CD4-positive, alpha-beta memory T cell (primary cell): ENCODE data around the gene INPP5B. TPM values are rescaled to one million over a fixed set of nuclear protein-coding genes. Genes with fewer than 3 reads are reported as not detected.
A peak's percentile ranks its signal among the peaks of the same experiment; 100 is the strongest.

Source experiments
- CTCF ChIA-PET: fragments of 350-600 bp; sonication (Branson Sonifier 250); formaldehyde crosslinking; loops from one replicate; lab custom pipeline; 2021; ENCODE audit warnings: inconsistent platforms; ENCODE audit not compliant: partially characterized antibody; lab: Charles Lee
- POLR2A ChIA-PET: fragments of 350-600 bp; sonication (Branson Sonifier 250); formaldehyde crosslinking; loops from one replicate; lab custom pipeline; 2021; ENCODE audit not compliant: partially characterized antibody; lab: Charles Lee
- DNase-seq, 5 donors: peaks; one replicate each; pipeline versions ENCODE4 v3.0.0 to v3.0.0-alpha.2; 2020 to 2022; ENCODE audit warnings: mixed read lengths in 1 of 5
- H3K27ac ChIP-seq: one replicate; pipeline ENCODE4 v1.7.0; 2013; ENCODE audit warnings: low read depth, low read length
- H3K27me3 ChIP-seq: 2 replicates; pipeline ENCODE4 v1.7.0; 2013; ENCODE audit warnings: mild to moderate bottlenecking, low read length, moderate library complexity; ENCODE audit not compliant: insufficient read depth
- H3K36me3 ChIP-seq: 2 replicates; pipeline ENCODE4 v1.7.0; 2013; ENCODE audit warnings: mild to moderate bottlenecking, low read length, moderate library complexity; ENCODE audit not compliant: insufficient read depth
- H3K4me1 ChIP-seq: 2 replicates; pipeline ENCODE4 v1.7.0; 2013; ENCODE audit warnings: mild to moderate bottlenecking, low read length, moderate library complexity; ENCODE audit not compliant: insufficient read depth
- H3K4me3 ChIP-seq, 2 donors: one replicate each; pipeline ENCODE4 v1.7.0; 2013; ENCODE audit warnings: low read length in 2 of 2, mild to moderate bottlenecking in 1 of 2
- H3K9me3 ChIP-seq, 2 donors: one replicate each; pipeline ENCODE4 v1.7.0; 2013; ENCODE audit warnings: low read length in 2 of 2, control low read depth in 1 of 2; ENCODE audit not compliant: control insufficient read depth in 1 of 2
- H3K27ac Mint-ChIP-seq, 7 donors: one replicate each; pipeline ENCODE4 v1.8.0; 2020 to 2021; ENCODE audit warnings: mixed read lengths in 7 of 7, mild to moderate bottlenecking in 6 of 7, inconsistent platforms in 3 of 7, moderate library complexity in 3 of 7
- H3K27me3 Mint-ChIP-seq, 2 donors: one replicate each; pipeline ENCODE4 v1.8.0; 2020 to 2021; ENCODE audit warnings: mixed read lengths in 2 of 2
- H3K36me3 Mint-ChIP-seq, 2 donors: one replicate each; pipeline ENCODE4 v1.8.0; 2020 to 2021; ENCODE audit warnings: mixed read lengths in 2 of 2, inconsistent platforms in 1 of 2, mild to moderate bottlenecking in 1 of 2
- H3K4me1 Mint-ChIP-seq, 4 donors: one replicate each; pipeline ENCODE4 v1.8.0; 2020 to 2021; ENCODE audit warnings: mixed read lengths in 4 of 4, mild to moderate bottlenecking in 1 of 4
- H3K4me3 Mint-ChIP-seq, 8 donors: one replicate each; pipeline ENCODE4 v1.8.0; 2020 to 2021; ENCODE audit warnings: mixed read lengths in 8 of 8, mild to moderate bottlenecking in 7 of 8, moderate library complexity in 6 of 8, inconsistent platforms in 3 of 8
- H3K9me3 Mint-ChIP-seq, 8 donors: one replicate each; pipeline ENCODE4 v1.8.0; 2020 to 2021; ENCODE audit warnings: mixed read lengths in 8 of 8, mild to moderate bottlenecking in 5 of 8, inconsistent platforms in 3 of 8, moderate library complexity in 1 of 8
- intact Hi-C: fragments of 100-400 bp; cut with micrococcal nuclease; formaldehyde crosslinking; loops from one replicate; pipeline ENCODE4 v1.15.1; 2023
- polyA plus RNA-seq, 2 donors: library from polyadenylated mRNA; unstranded; fragments of 300-500 nt; fragmentation: Illumina TruSeq; gene quantifications; one replicate each; pipeline ENCODE4 v1.2.3, GENCODE V29; 2021
- total RNA-seq, 2 experiments: library from RNA; stranded (reverse); gene quantifications; one replicate each; pipeline ENCODE4 v1.2.3, GENCODE V29; 2021

The INPP5B gene
- total and polyA plus RNA-seq, 4 experiments from 2014 or later = 8.9 to 35.7 (median 26.2) TPM

DNA sequence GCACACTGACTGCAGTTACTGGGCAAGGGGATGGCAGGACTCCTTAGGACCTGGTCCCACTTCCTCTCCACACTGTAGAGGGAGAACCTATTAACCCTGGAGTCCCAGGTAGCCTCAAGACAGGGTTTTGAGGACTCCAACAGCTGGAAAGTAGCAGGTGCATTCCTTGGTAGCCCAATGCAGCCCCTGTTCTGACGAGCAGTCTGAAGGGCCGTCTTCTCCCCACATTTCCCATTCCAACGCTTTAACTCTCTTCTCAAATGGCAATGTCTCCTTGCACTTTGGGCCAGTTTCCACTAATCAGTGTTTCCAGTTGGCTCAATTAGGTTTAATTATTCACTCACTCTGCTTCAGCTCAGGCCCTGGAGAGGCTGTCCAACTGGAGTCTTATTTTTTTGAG is 8.8 kb upstream of the INPP5B start:
- Histone ChIP-seq H3K4me1 (no peaks in the 10 kb centered on the region), H3K4me3 (no peak overlapping the region), H3K36me3 (peaks cover 33% of the 10 kb centered on the region), H3K9me3 (no peaks in the 10 kb centered on the region), H3K27me3 (no peaks in the 10 kb centered on the region), H3K27ac (no peak overlapping the region)
- Mint-ChIP-seq H3K36me3 (peaks cover 26 to 32% of the 10 kb centered on the region in 2 donors), H3K27me3 (no peaks in the 10 kb centered on the region), H3K4me3 (no peak overlapping the region), H3K4me1 (peaks cover 0 to 1% (median 0%) of the 10 kb centered on the region in 4 donors), H3K9me3 (no peaks in the 10 kb centered on the region), H3K27ac (no peak overlapping the region)
- intact Hi-C loops = no loop called here
- ChIA-PET POLR2A (no interaction called here), CTCF (no interaction called here)
- DNase-seq = no peak

DNA sequence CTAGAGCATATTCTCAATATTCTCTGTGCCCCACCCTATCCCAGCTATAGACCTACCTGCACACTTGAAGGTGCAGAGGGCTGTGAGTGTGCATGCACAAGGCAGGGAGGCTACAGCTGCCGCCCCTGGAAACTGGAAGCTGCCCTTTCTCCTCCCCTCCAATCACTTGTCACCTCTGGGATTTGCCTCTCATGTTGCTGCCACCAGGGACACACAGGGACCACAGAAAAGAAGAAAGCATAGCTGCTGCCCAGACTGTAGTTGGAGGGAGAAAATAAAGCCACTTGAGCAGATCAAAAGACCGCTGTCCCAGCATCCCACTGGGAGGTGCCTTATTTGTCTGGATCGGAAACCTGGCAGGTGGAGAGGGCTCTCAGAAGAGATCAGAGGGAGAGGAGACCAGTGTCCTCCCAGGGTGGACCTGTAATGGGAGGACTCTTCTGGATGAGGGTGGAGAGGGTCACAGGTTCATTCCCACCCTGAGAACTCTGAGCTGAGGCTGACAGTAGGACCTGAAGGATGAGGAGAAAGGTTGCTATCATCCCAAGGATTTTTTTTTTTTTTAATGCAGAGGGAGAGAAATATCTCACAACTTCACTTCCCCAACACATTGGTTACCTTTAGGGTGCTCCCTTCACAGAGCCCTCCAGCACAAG is 7.6 kb upstream of the INPP5B start:
- no peaks in the 10 kb centered on the region for H3K9me3 ChIP-seq
- Mint-ChIP-seq H3K27ac (peak overlapping the region in 2 of 7 donors; percentile 41 to 42), H3K27me3 (no peaks in the 10 kb centered on the region), H3K4me1 (peaks cover 0 to 1% (median 0%) of the 10 kb centered on the region in 4 donors), H3K4me3 (no peak overlapping the region), H3K9me3 (no peaks in the 10 kb centered on the region), H3K36me3 (peaks cover 19 to 22% of the 10 kb centered on the region in 2 donors)
- no peak overlapping the region for H3K27ac ChIP-seq
- H3K27me3 ChIP-seq = no peaks in the 10 kb centered on the region
- no peak overlapping the region for H3K4me3 ChIP-seq
- ChIA-PET CTCF (no interaction called here), POLR2A (no interaction called here)
- peaks cover 24% of the 10 kb centered on the region for H3K36me3 ChIP-seq
- no peaks in the 10 kb centered on the region for H3K4me1 ChIP-seq
- intact Hi-C loops = no loop called here
- DNase-seq = no peak

DNA sequence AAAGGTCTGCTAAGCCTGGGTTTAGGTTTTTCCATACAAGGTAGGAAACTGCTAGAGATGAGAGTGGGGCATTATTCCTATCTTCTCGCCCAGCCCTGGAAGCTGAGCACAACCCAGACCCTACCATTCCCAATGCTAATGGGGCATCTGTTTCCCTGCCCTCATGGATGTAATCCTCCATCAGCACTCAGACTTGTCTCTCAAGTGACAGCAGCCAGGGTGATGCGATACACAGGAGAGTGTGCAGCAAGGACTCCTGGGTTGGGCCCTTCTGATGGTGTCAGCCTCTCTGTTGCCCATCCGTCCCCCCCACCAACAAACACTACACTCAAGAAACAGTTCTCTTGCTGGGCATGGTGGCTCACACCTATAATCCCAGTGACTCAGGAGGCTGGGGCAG is 5.9 kb upstream of the INPP5B start:
- Histone ChIP-seq H3K4me3 (no peak overlapping the region), H3K27ac (no peak overlapping the region), H3K4me1 (no peaks in the 10 kb centered on the region), H3K27me3 (no peaks in the 10 kb centered on the region), H3K36me3 (peaks cover 7% of the 10 kb centered on the region), H3K9me3 (no peaks in the 10 kb centered on the region)
- no peaks in the 10 kb centered on the region for H3K27me3 Mint-ChIP-seq
- no peak overlapping the region for H3K27ac Mint-ChIP-seq
- DNase-seq = no peak
- POLR2A ChIA-PET = no interaction called here
- CTCF ChIA-PET = no interaction called here
- intact Hi-C loops = no loop called here
- no peaks in the 10 kb centered on the region for H3K9me3 Mint-ChIP-seq
- H3K36me3 Mint-ChIP-seq = peaks cover 7 to 11% of the 10 kb centered on the region in 2 donors
- no peak overlapping the region for H3K4me3 Mint-ChIP-seq
- H3K4me1 Mint-ChIP-seq = peaks cover 0 to 1% (median under 1%) of the 10 kb centered on the region in 4 donors

DNA sequence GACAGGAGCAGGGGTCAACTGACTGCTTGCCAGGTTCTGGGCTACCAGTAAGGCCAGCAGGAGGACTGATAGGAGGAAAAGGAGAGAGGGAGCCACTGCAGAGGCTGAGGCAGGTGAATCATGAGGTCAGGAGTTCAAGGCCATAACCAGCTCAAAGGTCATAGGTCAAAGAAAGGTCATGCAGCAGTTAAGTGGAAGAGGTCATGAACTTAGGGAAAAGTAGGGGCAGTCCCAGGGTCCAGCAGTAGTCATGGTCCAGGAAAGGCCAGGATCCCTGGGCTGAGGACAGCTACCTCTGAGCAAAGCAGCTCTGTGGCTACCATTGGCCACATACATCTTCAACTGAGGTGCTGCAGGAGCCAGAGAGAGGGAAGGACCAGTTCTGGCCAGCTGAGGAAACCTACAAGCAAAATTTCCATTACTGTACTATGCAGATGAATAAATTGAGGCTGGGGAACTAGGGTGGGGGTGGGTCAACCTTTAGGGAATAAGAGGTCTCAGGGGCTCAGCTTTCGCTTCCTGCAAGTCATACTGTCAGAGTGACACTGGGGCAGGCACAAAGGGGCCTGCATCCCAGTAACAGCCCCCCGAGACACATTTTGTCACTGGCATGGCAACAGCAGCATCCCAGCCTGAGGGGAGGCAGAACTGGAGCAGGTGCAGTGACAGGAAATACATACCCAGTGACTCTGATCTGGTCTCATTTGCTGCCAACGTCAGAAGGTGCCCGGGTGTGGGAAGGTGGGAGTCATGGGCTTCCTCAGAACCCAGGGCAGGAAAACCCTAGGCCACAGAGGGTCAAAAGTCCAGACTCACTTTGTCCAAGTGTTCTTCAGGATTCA is 5.2 kb upstream of the INPP5B start:
- Histone ChIP-seq H3K36me3 (peaks cover under 1% of the 10 kb centered on the region), H3K27me3 (no peaks in the 10 kb centered on the region), H3K4me3 (no peak overlapping the region), H3K9me3 (no peaks in the 10 kb centered on the region), H3K27ac (no peak overlapping the region), H3K4me1 (peaks cover 5% of the 10 kb centered on the region)
- intact Hi-C loops = no loop called here
- no peak overlapping the region for H3K4me3 Mint-ChIP-seq
- no peaks in the 10 kb centered on the region for H3K9me3 Mint-ChIP-seq
- ChIA-PET POLR2A (no interaction called here), CTCF (no interaction called here)
- peak overlapping the region in 1 of 7 donors; percentile 78 for H3K27ac Mint-ChIP-seq
- H3K4me1 Mint-ChIP-seq = peaks cover 3 to 7% (median 5%) of the 10 kb centered on the region in 4 donors
- DNase-seq = no peak
- H3K27me3 Mint-ChIP-seq = no peaks in the 10 kb centered on the region
- H3K36me3 Mint-ChIP-seq = peaks cover 4 to 5% of the 10 kb centered on the region in 2 donors

DNA sequence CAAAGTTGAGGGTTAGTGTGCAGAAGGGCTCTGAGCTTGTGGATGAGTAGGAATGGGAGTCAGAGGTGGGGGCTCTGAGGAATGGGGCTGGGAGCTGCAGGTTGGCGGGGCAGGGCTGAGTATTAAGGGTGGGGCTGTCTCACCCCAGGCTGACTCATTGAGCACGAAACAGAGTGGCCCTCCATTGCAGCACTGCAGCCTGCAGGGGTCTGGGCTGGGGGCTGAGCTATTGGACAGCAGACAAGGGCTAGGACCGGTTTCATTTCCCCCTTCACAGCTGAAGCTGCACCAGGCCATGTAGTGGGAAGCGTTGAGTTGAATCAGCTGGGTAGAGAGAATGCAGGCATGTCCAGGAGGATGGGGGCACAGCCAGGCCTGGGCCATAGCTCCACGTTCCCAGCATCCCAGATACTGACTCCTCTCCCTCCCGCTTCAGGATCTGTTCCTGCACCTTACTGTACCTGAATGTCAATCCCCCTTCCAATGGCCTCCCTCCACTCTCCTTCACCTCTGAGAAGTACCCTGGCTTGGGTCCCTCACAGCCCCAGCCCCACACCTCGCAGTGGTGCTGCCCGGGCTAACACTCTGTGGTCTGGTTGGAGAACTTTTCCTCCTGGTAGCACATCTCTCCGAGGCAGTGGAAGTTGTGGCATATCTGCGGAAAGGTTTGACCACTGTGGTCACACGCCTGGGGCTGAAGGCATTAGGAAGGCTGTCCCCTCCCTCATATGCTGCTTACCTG is 4.4 kb upstream of the INPP5B start:
- intact Hi-C loops = no loop called here
- peak overlapping the region in 2 of 7 donors; percentile 42 to 47 for H3K27ac Mint-ChIP-seq
- DNase-seq = no peak
- H3K9me3 ChIP-seq = no peaks in the 10 kb centered on the region
- H3K27ac ChIP-seq = no peak overlapping the region
- H3K9me3 Mint-ChIP-seq = no peaks in the 10 kb centered on the region
- H3K4me1 Mint-ChIP-seq = peaks cover 5 to 15% (median 9%) of the 10 kb centered on the region in 4 donors
- POLR2A ChIA-PET = interaction anchor here (2.6 kb wide), 1 partner anchor 20 kb away, joined by 7 read pairs; no protein-coding TSS in a partner anchor
- H3K4me3 ChIP-seq = no peak overlapping the region
- H3K27me3 Mint-ChIP-seq = peaks cover 0 to 2% of the 10 kb centered on the region in 2 donors
- peaks cover 13% of the 10 kb centered on the region for H3K4me1 ChIP-seq
- H3K4me3 Mint-ChIP-seq = no peak overlapping the region
- H3K36me3 Mint-ChIP-seq = peaks cover 2 to 3% of the 10 kb centered on the region in 2 donors
- CTCF ChIA-PET = interaction anchor here (0.5 kb wide), 1 partner anchor 101 kb away, joined by 3 read pairs; no protein-coding TSS in a partner anchor
- H3K27me3 ChIP-seq = no peaks in the 10 kb centered on the region
- no peaks in the 10 kb centered on the region for H3K36me3 ChIP-seq

DNA sequence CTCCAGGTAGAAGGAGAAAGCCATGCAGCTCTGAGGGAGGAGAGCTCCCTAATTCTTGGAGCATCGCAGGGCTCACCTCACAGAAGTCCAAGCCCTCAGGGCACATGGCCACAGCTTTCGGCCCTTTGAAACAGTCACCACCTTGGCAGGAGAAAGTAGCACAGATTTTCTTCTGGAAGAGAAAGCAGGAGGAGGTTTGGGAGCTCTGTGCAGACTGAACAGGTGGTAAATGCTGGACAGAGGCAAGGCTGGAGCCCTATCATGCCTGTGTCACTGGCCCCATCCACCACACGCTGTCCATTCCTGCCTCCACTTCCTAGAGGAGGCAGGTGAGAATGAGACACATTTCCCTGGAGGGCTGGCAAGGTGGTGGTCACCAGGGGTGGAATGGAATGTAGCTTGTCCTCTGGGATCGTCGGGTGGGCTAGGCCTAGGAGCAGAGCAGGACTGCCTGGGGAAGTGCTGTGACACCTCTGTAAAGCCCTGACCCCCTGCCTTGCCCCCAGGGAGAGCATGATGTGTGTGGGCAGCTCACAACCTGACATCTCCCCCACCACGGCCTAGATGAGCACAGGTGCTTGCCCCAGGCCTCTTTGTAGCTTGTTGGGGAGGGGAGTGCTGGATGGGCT is 2.8 kb upstream of the INPP5B start:
- no peaks in the 10 kb centered on the region for H3K9me3 ChIP-seq
- DNase-seq = no peak
- intact Hi-C loops = no loop called here
- Mint-ChIP-seq H3K36me3 (no peaks in the 10 kb centered on the region), H3K27ac (no peak overlapping the region), H3K9me3 (no peaks in the 10 kb centered on the region), H3K27me3 (peaks cover 0 to 2% of the 10 kb centered on the region in 2 donors), H3K4me1 (peaks cover 5 to 15% (median 9%) of the 10 kb centered on the region in 4 donors), H3K4me3 (no peak overlapping the region)
- POLR2A ChIA-PET = interaction anchor here (2.6 kb wide), 1 partner anchor 18 kb away, joined by 7 read pairs; no protein-coding TSS in a partner anchor
- no peak overlapping the region for H3K4me3 ChIP-seq
- no peaks in the 10 kb centered on the region for H3K36me3 ChIP-seq
- no peaks in the 10 kb centered on the region for H3K27me3 ChIP-seq
- CTCF ChIA-PET = interaction anchor here (0.8 to 1.8 kb wide), 3 partner anchors 8 to 18 kb away, joined by 4 to 5 read pairs (median 4); no protein-coding TSS in a partner anchor
- H3K27ac ChIP-seq = no peak overlapping the region
- peaks cover 13% of the 10 kb centered on the region for H3K4me1 ChIP-seq
